ENCODE measurements around the gene UPB1. TPM values are rescaled to one million over a fixed set of nuclear protein-coding genes. Genes with fewer than 3 reads are reported as not detected.

UPB1 gene
- total RNA-seq, 1 experiment from 2014 or later = 0.11 TPM

GRCh38 chr22:24503137-24503842 lies 8.2 kb downstream of the UPB1 start:
- BruUV-seq (replicated peaks) = no TSS peak
- Histone ChIP-seq H3K9me3 (ENCODE audit: low read depth, low read length, poor library complexity, severe bottlenecking) (no peaks in the 10 kb centered on the region), H3K4me3 (ENCODE audit: low read depth, low read length, poor library complexity, severe bottlenecking) (no peak overlapping the region), H3K4me1 (ENCODE audit: insufficient read depth, low read length, poor library complexity, severe bottlenecking) (peaks cover 6% of the 10 kb centered on the region), H3K27me3 (replicated peaks; ENCODE audit: insufficient read depth, low read depth, low read length, poor library complexity) (no peaks in the 10 kb centered on the region), H3K36me3 (ENCODE audit: insufficient read depth, low read length, poor library complexity, severe bottlenecking) (no peaks in the 10 kb centered on the region), H3K27ac (ENCODE audit: low read depth, low read length, poor library complexity, severe bottlenecking) (no peak overlapping the region)
- POLR2A ChIA-PET (ENCODE audit: low non-redundant PET) = no interaction called here
- CTCF ChIA-PET = interaction anchor here (0.6 to 0.7 kb wide), 4 partner anchors 53 to 79 kb away, joined by 3 to 7 read pairs (median 4); no protein-coding TSS in a partner anchor
- DNase-seq (ENCODE audit: low spot score) = peak; percentile 73
- intact Hi-C loops (cut with micrococcal nuclease; ENCODE audit: unreplicated experiment) = loop anchor here (1.0 to 2.0 kb wide), 2 partner anchors 80 to 178 kb away; no protein-coding TSS in a partner anchor
- TF ChIP-seq CTCF (conservative IDR thresholded peaks at IDR 0.05; ENCODE audit: low read depth, low read length) (peak; percentile 74), EZH2 (IDR thresholded peaks at IDR 0.05; ENCODE audit: borderline replicate concordance, low read depth, low read length, poor library complexity, severe bottlenecking) (no peak)

GRCh38 chr22:24503843-24504338 lies 8.8 kb downstream of the UPB1 start:
- H3K4me1 ChIP-seq (ENCODE audit: insufficient read depth, low read length, poor library complexity, severe bottlenecking) = peaks cover 6% of the 10 kb centered on the region
- no peaks in the 10 kb centered on the region for H3K9me3 ChIP-seq (ENCODE audit: low read depth, low read length, poor library complexity, severe bottlenecking)
- no peak overlapping the region for H3K4me3 ChIP-seq (ENCODE audit: low read depth, low read length, poor library complexity, severe bottlenecking)
- DNase-seq (ENCODE audit: low spot score) = no peak
- ChIA-PET POLR2A (ENCODE audit: low non-redundant PET) (no interaction called here), CTCF (no interaction called here)
- H3K27ac ChIP-seq (ENCODE audit: low read depth, low read length, poor library complexity, severe bottlenecking) = no peak overlapping the region
- no peaks in the 10 kb centered on the region for H3K27me3 ChIP-seq (replicated peaks; ENCODE audit: insufficient read depth, low read depth, low read length, poor library complexity)
- TF ChIP-seq EZH2 (IDR thresholded peaks at IDR 0.05; ENCODE audit: borderline replicate concordance, low read depth, low read length, poor library complexity, severe bottlenecking) = no peak
- TF ChIP-seq CTCF (conservative IDR thresholded peaks at IDR 0.05; ENCODE audit: low read depth, low read length) = no peak
- BruUV-seq (replicated peaks) = no TSS peak
- H3K36me3 ChIP-seq (ENCODE audit: insufficient read depth, low read length, poor library complexity, severe bottlenecking) = no peaks in the 10 kb centered on the region
- intact Hi-C loops (cut with micrococcal nuclease; ENCODE audit: unreplicated experiment) = loop anchor here (1.0 to 2.0 kb wide), 2 partner anchors 81 to 179 kb away; no protein-coding TSS in a partner anchor

GRCh38 chr22:24504540-24504939 lies 9.4 kb downstream of the UPB1 start:
- no peaks in the 10 kb centered on the region for H3K36me3 ChIP-seq (ENCODE audit: insufficient read depth, low read length, poor library complexity, severe bottlenecking)
- ChIA-PET CTCF (no interaction called here), POLR2A (ENCODE audit: low non-redundant PET) (no interaction called here)
- no peaks in the 10 kb centered on the region for H3K27me3 ChIP-seq (replicated peaks; ENCODE audit: insufficient read depth, low read depth, low read length, poor library complexity)
- intact Hi-C loops (cut with micrococcal nuclease; ENCODE audit: unreplicated experiment) = no loop called here
- peaks cover 6% of the 10 kb centered on the region for H3K4me1 ChIP-seq (ENCODE audit: insufficient read depth, low read length, poor library complexity, severe bottlenecking)
- no TSS peak for BruUV-seq (replicated peaks)
- no peak overlapping the region for H3K4me3 ChIP-seq (ENCODE audit: low read depth, low read length, poor library complexity, severe bottlenecking)
- TF ChIP-seq EZH2 (IDR thresholded peaks at IDR 0.05; ENCODE audit: borderline replicate concordance, low read depth, low read length, poor library complexity, severe bottlenecking) (no peak), CTCF (conservative IDR thresholded peaks at IDR 0.05; ENCODE audit: low read depth, low read length) (no peak)
- no peak for DNase-seq (ENCODE audit: low spot score)
- no peaks in the 10 kb centered on the region for H3K9me3 ChIP-seq (ENCODE audit: low read depth, low read length, poor library complexity, severe bottlenecking)
- no peak overlapping the region for H3K27ac ChIP-seq (ENCODE audit: low read depth, low read length, poor library complexity, severe bottlenecking)

Data from A673 (cell line).